ENCODE measurements around the gene HMX1.

DNA sequence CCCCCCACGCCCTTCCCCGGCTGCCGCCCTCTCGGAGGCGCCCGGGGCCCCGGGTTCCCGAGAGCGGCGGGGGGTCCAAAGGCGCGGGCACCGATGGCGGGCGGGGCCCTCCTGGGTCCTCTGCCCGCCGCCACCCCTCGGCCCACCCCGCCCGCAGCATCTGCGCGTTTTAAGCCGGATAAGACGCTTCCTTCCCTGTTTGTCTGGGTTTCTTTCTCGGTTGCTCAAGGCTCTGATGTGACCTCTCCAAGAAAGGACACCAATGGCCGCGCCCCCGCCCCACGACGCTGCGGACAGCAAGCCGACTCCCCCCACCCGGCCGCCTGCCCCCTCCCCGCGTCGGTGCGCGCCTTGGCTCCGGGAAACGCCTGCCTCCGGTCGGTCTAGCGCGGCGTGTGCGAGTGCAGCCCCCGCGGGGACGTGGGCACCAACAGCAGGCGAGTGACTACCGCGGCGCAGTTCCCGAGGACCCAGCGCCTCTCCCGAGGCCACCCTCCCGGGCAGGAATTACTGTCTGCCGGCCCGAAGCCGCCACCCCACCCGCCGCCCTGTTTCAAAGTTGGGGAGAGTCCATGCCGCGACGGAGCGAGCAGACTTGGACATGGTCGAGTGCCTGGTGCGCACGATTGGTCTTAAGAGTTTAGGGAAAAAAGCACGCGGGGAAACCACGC is 21.1 kb upstream of the HMX1 start:
- TF ChIP-seq, protein P1, sequence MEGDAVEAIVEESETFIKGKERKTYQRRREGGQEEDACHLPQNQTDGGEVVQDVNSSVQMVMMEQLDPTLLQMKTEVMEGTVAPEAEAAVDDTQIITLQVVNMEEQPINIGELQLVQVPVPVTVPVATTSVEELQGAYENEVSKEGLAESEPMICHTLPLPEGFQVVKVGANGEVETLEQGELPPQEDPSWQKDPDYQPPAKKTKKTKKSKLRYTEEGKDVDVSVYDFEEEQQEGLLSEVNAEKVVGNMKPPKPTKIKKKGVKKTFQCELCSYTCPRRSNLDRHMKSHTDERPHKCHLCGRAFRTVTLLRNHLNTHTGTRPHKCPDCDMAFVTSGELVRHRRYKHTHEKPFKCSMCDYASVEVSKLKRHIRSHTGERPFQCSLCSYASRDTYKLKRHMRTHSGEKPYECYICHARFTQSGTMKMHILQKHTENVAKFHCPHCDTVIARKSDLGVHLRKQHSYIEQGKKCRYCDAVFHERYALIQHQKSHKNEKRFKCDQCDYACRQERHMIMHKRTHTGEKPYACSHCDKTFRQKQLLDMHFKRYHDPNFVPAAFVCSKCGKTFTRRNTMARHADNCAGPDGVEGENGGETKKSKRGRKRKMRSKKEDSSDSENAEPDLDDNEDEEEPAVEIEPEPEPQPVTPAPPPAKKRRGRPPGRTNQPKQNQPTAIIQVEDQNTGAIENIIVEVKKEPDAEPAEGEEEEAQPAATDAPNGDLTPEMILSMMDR (IDR thresholded peaks at IDR 0.05), result no peak
- no peak for TF ChIP-seq POLR2A (IDR thresholded peaks at IDR 0.05)
